CD4-positive, alpha-beta T cell treated with Interleukin-6 at 100 ng/mL for 8 hours (primary cell): ENCODE data around the gene ZDHHC1.

Source experiments
- DNase-seq: peaks from one replicate; pipeline ENCODE4 v3.0.0-alpha.2; 2020; ENCODE audit warnings: mixed read lengths, low spot score

Gene ZDHHC1

DNA sequence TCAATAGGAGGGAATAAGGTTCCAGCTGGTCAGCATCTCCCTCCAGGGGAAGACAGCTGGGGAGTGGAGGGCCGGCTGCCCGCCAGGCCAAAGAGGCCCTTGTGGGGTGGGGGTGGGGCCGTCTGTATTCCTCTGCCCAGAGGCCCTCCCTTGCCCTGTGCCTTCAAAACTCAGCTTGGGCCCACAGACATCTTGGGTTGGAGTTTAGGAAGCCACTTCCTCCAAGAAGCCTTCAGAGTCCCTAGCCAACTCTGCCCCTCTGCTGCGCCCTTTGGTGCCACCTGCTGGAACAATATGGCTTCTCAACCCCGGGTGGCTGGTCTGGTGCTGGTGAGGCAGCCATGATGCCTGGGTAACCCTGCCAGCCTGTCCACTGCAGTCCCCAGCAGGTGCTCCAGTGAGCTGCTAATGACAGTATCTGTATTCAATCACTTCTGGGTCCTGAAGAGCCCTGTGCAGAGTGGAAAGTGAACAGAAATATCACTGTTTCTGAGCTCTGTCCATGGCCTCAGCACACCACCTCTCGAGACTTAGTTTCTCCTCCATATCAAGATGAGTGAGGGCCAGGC, 31.3 kb upstream of the ZDHHC1 start:
- peak; percentile 39 for DNase-seq

DNA sequence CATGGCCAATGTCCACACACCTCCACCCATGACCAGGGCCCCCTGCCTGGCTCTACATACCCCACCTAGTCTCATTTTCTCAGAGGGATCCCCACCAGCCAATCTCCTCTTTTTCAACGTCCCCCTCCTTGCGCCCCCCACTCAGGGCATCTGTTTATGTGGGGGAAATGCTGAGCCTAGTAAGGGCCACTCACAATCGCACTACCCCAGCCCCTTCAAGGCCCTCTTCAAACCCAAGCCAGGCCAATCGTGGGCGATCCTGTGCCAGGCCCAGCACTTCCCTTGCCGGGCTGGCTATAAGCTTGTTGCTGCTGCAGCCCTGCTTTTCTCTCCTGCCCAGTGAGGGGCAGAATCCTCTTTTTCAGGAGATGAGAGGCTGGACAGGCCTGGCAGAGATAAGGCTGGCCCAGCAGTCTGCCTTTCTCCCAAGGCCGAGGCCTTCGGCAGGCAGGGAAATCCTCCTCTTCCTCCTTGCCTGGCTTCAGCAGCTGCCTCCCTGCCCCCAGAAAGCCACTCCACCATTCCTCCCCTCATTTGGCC, 30.8 kb upstream of the ZDHHC1 start:
- no peak for DNase-seq

DNA sequence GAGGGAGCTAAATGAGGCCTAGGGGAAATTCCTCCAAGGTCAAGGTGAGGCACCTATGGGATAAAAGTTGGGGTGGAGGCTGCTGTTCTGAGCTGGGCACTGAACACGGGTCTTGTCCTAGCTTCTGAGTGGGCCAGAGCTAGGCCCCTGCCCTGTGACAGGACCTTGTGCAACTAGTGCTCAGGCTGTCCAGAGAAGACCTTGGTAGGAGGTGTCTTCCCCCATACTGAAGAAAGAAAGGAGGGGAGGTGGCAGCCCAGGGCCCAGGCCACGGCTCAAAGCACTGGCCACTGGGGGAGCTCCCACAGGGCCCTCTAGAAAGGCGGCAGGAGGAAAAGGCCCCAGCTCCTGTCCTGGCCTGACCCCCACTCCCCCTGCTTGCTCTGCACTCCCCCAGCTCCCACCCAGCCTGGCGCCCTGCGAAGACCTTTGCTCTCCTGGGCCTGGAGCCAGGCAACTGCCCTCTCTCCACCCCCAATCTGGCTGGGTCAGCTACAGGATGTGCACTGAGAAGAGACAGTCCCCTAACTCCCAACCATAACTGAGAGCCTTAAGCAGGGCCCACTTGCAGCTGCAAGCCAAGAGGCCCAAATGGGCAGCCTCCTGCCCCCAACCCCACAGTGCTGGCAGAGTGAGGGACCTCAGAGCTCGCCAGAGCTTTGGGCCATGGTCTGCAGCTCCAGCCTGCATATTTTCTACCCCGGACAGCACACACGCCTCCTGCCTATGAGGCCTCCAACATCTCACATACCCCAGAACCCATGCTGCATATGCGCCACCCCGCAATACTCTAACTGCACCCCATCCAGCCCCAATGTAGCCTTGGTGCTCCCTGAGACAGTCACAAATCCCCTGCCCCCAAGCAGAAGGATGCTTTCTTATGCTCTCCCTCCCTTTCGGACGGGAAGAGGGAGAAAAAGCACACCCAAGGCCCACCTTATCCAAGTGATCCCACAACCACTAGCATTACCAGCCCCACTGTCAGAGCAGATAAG, 29.9 kb upstream of the ZDHHC1 start:
- no peak for DNase-seq

DNA sequence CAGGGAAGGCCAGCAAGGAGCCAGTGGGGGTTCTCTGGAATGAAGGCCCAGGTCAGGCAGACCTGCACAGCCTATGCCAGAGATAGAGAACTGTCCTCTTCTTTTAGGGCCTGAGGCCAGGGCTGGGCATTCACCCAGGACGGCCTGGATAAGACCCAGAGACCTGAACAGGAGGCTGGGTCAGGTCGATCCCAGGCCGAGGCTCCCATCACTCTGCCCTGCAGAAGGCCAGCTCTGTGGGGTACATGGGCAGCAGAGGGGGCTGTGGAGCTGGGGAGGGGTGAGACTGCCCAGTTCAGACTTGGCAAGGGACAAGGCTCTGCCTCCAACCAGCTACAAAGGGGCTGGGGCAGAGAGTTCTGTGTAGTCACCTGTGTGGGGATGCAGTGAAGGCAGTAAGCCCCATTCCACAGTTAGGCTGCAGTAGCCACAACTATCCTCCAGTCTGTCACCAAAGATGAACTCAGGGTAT, 29.2 kb upstream of the ZDHHC1 start:
- no peak for DNase-seq

DNA sequence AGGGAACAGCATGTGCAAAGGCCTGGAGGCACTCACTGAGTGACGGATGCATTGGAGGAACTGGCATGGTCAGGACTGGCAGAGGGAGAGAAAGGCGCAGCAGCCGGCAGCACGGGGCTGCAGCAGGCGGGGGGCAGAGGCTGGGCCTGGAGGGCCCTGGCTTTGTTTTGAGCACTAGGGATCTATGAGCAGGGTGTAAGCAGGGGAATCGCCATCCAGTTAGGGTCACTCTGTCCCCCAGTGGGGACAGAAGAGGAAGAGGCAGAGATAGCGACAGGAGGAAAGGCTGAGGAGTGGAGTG, 28.8 kb upstream of the ZDHHC1 start:
- no peak for DNase-seq

DNA sequence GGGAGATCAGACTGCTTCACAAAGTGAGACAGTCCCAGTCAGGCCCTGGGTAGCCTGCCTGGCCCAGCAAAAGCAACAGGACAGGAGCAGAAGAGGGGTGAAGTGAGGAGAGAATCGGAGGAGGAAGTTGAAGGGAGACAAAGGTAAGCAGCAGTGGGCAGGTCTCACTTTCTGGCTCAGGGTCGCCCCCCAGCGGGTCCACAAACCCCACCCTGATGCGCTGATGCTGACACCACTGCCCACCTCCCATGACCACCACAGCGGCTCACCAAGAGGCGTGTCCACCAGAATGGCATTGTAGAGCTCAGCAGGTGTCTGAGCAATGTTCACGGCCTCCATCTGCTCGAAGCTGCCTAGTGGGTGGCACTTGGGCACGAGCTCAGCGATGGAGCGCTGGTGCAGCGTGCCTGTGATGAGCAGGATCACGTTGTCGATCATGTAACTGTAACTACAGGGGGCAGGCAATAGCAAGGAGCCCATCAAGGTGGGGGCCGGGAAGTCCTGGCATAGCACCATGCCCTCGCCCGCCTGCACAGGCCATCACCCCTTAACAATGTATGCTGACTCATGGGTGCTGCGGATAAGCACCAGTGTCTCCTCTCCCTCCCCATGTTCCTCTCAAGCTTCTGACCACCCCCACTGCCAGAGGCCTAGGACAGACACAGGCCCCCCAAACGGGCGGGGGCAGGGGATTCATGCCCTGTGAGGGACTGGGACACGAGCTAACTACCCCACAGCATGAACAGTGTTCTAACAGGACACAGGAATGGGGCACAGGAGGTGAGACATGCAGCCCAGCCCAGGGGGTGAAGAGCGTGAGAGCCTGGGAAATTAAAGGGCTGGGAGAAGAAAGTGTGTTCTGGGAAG, 28.2 kb upstream of the ZDHHC1 start:
- DNase-seq, result no peak

DNA sequence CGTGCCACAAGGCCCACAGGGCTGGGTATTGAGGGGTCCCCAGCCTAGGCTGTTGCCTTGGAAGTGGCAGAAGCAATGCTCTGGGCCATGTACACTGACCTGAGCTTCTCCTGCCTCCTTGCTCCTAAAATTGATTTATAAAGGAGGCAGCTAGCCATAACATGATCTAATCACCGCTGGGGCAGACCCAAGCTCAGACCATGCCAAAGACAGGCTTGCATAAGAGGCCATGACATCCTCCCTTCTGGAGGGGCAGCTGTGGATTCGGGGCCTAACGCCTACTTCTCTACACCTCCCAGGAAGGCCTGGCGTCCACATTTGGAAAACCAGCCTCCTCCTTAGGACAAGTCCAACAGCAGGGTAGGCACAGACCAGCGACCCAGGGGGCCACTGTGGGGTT, 27.0 kb upstream of the ZDHHC1 start:
- no peak for DNase-seq

DNA sequence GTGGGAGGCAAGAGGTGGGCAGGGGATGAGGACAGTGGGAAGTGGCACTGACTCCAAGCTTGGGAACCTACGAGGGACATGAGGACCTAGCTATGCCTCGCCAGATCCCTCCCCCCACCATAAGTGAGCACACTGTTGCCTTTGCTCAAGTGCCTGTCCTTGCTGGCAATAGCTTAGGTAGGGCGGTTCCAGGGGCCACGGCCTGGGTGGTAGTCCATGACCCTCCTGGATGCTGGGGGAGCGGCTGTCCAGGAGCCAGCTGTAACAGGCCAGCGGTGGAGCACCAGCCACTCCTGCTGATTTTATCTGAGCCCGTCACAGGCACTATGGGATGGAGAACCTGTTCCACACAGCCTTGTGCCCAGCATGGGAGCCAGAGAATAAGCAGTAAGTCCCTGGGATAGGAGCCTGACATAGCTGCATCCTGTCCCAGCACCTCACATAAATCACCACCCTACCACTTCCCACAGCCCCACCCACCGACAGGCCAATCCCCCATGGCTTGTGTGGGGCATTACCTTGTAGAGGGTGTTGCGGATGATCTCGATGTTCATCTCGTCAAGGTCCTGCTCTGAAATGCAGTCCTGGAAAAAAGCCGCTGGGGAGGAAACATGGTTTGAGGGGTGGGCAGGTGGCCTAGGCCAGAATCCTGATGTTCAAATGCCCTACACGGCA, 26.4 kb upstream of the ZDHHC1 start:
- no peak for DNase-seq

DNA sequence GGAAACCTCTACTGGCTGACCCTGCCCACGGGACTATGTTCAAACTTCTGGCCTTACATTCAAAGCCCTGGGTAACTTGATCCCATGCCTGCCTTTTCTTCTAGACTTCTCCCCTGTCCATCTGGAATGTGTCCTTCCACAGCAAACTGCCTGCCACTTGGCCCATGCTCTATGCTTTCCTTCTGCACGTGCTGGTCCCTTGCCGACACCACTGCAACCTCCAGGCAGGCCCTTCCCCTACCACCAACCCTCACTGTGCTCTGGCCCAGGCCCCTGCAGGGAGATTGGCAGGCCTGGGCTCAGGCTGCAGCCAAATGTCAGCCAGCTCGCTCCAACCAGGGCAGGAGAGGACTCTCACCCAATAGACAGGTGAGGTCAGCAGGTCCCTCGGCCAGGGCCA, 25.6 kb upstream of the ZDHHC1 start:
- no peak for DNase-seq

DNA sequence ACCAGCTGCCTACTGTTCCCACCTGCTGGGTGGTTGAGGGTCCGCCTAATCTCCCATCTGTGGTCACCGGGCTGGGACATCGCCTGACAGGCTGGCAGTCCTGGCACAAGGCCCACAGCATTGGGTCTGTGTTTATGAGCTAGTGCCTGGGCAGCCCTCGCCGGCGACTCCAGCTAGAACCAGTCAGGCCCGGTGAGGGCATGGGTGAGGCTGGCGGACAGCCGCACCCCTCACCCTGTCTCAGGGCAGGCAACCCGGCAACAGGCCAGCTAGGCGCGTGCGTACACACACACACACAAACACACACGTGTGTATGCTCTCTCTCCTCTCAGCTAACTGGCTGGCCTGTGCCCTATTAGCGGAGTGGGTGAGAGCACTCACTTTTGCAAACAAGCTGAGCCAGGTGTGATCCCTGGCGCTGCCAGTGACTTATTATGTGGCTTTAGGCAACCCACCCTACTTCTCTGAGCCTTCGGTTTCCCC, 25.0 kb upstream of the ZDHHC1 start:
- no peak for DNase-seq

DNA sequence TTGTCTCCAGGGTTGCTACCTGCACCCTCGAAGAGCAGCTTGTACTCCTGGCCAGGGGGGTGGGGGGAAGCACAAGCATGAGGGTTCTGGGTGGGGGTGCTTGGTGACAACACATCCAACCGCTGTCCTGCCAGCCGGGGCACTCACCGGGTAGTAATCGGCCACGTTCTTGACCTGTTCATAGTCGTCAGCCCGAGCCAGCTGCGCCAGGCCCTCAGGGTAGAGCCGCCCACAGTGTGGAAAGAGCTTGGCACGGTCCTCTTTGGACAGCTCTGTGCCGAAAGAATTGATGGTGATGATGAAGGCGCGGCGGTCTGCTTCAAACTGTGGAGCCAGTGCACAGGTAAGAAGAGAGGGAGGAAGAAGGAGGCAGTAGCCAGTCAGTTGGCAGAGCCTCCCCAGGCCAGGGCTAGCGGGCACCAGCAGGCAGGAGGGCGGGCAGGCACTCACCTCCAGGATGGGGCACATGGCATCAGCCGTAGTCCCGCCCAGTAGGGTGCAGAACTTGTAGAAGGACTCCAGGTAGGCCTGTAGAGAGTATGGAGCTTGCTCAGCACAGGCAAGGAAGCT, 22.6 kb upstream of the ZDHHC1 start:
- no peak for DNase-seq

DNA sequence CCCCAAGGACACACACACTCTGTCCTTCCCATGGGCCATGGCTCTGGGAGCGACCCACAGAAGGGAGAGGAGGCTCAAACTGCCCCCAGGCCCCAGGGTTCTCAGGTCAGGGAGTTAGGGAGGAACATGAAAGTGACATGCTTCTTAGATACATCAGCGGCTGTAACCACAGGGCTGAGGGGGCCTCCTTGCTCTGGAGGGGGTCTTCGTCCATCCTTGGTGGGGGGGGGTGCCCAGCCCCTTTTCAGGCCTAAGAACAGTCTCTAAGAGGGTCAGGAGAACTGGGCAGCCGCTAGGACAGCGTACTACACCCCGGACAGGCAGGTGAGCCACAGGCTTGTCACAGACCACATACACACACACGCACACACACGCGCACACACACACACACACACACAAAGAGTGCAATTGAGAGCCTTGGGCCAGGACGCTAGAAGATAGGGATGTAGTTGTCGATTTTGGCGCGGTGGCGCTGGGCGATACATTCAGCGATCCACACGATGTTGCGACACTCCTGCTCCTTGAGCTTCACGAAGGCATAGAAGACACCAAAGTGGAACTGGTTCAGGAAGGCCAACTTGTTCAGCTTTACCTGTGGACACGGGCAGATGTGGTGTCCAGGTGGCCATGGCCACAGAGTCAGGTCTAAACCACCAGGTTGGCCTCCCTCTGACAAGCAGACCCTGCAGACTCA, 22.0 kb upstream of the ZDHHC1 start:
- no peak for DNase-seq

DNA sequence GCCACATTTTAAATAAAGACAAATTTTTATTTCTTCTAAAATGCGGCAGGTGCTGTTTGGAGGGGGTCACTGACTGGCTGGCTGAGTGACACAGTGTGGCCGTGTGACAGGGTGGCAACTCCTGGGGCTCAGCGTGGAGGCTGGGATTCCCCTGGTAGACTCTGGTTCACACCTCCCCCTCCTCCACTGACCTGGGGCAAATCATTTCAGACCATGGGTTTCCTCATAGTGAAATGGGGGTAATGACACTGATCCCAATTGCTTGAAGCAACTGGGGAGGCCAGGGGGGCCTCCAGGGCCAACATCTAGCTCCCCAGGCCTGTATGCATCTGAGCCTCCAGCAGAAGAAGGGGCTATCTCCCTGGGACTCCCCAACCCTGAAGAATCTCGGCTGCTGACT, 21.2 kb upstream of the ZDHHC1 start:
- DNase-seq, result no peak

DNA sequence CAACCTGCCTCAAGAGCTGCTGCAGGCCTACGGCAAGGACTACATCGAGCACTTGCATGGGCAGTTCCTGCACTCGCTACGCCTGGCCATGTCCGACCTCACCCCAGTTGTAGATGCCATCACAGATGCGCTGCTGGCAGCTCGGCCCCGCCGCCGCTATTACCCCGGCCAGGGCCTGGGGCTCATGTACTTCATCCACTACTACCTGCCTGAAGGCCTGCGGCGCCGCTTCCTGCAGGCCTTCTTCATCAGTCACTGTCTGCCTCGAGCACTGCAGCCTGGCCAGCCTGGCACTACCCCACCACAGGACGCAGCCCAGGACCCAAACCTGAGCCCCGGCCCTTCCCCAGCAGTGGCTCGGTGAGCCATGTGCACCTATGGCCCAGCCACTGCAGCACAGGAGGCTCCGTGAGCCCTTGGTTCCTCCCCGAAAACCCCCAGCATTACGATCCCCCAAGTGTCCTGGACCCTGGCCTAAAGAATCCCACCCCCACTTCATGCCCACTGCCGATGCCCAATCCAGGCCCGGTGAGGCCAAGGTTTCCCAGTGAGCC, 20.4 kb upstream of the ZDHHC1 start:
- no peak for DNase-seq

DNA sequence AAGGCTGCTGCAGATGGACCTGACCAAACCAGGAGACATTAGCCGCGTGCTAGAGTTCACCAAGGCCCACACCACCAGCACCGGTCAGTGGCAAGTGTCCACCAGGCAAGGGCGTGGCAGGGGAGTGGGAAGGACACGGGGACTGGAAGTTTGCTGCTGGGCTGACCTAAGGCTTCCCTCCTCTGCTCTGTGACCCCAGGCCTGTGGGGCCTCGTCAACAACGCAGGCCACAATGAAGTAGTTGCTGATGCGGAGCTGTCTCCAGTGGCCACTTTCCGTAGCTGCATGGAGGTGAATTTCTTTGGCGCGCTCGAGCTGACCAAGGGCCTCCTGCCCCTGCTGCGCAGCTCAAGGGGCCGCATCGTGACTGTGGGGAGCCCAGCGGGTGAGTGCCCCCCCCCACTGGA, 19.5 kb upstream of the ZDHHC1 start:
- no peak for DNase-seq

DNA sequence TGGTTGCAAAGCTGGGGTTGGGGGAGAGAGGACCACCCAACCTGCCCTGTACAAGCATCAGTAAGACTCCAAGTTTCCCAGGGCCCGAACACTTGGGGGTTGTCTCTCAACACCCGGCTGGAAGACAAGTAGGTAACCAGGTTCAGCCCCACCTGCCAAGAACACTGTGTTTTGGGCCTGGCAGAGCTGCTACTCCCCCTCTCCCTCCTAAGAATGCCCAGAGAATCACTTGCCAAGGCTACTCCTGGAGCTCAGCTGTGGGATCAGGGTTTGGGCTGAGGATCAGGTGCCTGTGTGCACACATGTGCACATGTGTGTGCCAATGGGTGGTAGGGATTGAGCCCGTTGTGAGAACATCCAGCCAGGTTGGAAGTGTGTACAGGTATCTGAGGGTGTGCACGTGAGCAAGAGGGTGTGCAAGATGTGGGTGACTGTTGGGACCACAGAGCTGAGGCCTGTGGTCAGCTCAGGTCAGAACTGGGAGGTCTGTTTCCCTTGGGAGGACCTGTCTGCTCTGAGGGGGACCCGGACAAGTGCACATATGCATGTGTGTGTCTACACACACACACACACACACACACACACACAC, 16.9 kb upstream of the ZDHHC1 start:
- DNase-seq, result no peak

DNA sequence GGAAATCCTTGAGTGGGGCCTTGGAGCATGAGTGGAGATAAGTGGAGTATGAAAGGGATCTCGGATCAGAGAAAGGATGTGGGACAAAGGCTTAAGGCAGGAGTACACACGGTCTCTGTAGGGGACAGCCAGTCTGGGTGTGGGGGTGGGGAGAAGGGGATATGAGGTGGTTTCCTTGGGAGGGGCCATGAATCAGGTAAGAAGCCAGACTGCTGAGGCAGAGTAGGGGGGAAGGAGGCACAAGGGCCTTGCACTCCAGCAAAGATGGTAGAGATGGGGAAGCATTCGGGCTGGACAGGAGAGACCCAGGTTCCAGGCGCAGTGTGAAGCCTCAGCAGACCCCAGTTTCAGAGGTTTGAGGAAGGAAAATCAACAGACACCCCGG, 16.2 kb upstream of the ZDHHC1 start:
- DNase-seq, result no peak

DNA sequence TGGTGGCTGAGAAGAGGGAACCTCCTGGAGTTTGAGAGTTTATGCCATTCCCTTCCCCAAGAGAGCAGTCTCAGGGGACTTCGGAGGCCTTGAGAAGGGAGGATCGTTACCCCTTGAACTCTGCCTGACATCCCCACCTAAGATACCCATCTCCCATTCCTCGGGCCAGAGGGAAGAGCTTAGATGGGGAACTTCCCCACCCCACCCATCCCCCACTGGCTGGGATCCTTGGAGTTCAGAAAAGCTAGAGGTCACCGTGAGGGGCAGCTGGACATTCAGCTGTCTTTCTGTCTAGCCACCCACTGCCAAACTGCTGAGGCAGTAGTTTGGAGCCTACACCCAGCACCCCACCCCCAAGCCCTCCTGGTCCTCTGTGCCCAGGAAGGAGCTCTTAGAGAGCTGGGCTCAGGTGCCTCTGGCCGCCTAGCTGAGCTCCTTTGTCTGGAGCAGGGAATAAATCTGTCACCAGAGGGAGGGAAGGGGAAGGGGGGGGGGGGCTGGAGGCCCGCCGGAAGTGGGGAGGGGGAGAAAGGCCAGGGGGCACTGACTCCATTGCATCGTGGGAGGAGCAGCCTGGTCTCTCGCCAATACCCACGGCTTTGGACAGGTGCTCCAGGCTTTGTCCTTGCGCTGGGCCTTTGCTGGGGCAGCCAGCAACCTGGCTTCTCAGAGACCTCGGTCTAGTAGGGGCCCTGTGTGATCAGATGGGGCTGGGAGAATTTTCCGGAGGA, 15.7 kb upstream of the ZDHHC1 start:
- no peak for DNase-seq
